Lower leg skin (tissue), 3 donors: ENCODE measurements around the gene NF1.

Source experiments
- POLR2A ChIP-seq, 2 donors: fragments of 450-650 bp; IDR thresholded peaks; one replicate each; pipeline ENCODE4 v1.6.1; 2016 to 2017; ENCODE audit warnings: antibody characterized with exemption in 2 of 2, mild to moderate bottlenecking in 1 of 2, moderate library complexity in 1 of 2
- TF ChIP-seq, protein P1 (sequence below), 3 donors: fragments of 450-650 bp; IDR thresholded peaks; one replicate each; pipeline ENCODE4 v1.5.1; 2016; ENCODE audit warnings: antibody characterized with exemption in 3 of 3, mild to moderate bottlenecking in 3 of 3, moderate library complexity in 2 of 3

GRCh38 chr17:31379597-31380205 lies 284.9 kb downstream of the NF1 start:
- TF ChIP-seq, protein P1, sequence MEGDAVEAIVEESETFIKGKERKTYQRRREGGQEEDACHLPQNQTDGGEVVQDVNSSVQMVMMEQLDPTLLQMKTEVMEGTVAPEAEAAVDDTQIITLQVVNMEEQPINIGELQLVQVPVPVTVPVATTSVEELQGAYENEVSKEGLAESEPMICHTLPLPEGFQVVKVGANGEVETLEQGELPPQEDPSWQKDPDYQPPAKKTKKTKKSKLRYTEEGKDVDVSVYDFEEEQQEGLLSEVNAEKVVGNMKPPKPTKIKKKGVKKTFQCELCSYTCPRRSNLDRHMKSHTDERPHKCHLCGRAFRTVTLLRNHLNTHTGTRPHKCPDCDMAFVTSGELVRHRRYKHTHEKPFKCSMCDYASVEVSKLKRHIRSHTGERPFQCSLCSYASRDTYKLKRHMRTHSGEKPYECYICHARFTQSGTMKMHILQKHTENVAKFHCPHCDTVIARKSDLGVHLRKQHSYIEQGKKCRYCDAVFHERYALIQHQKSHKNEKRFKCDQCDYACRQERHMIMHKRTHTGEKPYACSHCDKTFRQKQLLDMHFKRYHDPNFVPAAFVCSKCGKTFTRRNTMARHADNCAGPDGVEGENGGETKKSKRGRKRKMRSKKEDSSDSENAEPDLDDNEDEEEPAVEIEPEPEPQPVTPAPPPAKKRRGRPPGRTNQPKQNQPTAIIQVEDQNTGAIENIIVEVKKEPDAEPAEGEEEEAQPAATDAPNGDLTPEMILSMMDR (IDR thresholded peaks at IDR 0.05) = no peak
- TF ChIP-seq POLR2A (IDR thresholded peaks at IDR 0.05) = no peak
